Activated T-helper 17 cell treated with anti-CD3 and anti-CD28 coated beads, Interleukin-2, amount 50 U/mL, for 72 hours (primary cell): ENCODE data around the gene CCDC63. TPM values are rescaled to one million over a fixed set of nuclear protein-coding genes. Genes with fewer than 3 reads are reported as not detected.

Source experiments
- ATAC-seq: fragments of 150-1000 bp; cut with Tn5 transposase; replicated peaks from 2 replicates; pipeline ENCODE4 v1.10.0; 2021; ENCODE audit warnings: mild to moderate bottlenecking, moderate library complexity
- H3K27ac Mint-ChIP-seq: one replicate; pipeline ENCODE4 v1.8.0; 2022; ENCODE audit warnings: mixed read lengths
- H3K27me3 Mint-ChIP-seq: one replicate; pipeline ENCODE4 v1.8.0; 2022; ENCODE audit warnings: mixed read lengths
- H3K36me3 Mint-ChIP-seq: one replicate; pipeline ENCODE4 v1.8.0; 2022; ENCODE audit warnings: low read depth, mild to moderate bottlenecking, mixed read lengths
- H3K4me1 Mint-ChIP-seq: one replicate; pipeline ENCODE4 v1.8.0; 2022; ENCODE audit warnings: mixed read lengths
- H3K4me3 Mint-ChIP-seq: one replicate; pipeline ENCODE4 v1.8.0; 2022; ENCODE audit warnings: mild to moderate bottlenecking, mixed read lengths
- H3K9me3 Mint-ChIP-seq: one replicate; pipeline ENCODE4 v1.8.0; 2022; ENCODE audit warnings: mixed read lengths
- total RNA-seq, 2 donors: library from RNA; stranded (reverse); gene quantifications; one replicate each; pipeline ENCODE4 v1.2.3, GENCODE V29; 2022

CCDC63 gene
- total RNA-seq, 2 donors from 2014 or later = not detected

- Mint-ChIP-seq H3K9me3 (no peaks in the 10 kb centered on the region), H3K27ac (no peak overlapping the region), H3K4me3 (no peak overlapping the region), H3K27me3 (peaks cover 4% of the 10 kb centered on the region), H3K36me3 (no peaks in the 10 kb centered on the region), H3K4me1 (no peaks in the 10 kb centered on the region)
- no peak for ATAC-seq
Observed at GRCh38 chr12:110913119-110914056, 66.6 kb downstream of the CCDC63 start.

GRCh38 chr12:110916295-110916875, 69.6 kb downstream of the CCDC63 start:
- Mint-ChIP-seq H3K27me3 (peaks cover 11% of the 10 kb centered on the region), H3K4me1 (no peaks in the 10 kb centered on the region), H3K9me3 (no peaks in the 10 kb centered on the region), H3K27ac (no peak overlapping the region), H3K36me3 (no peaks in the 10 kb centered on the region), H3K4me3 (no peak overlapping the region)
- ATAC-seq = no peak

GRCh38 chr12:110917467-110917866, 70.7 kb downstream of the CCDC63 start:
- no peaks in the 10 kb centered on the region for H3K4me1 Mint-ChIP-seq
- H3K4me3 Mint-ChIP-seq = no peak overlapping the region
- H3K36me3 Mint-ChIP-seq = no peaks in the 10 kb centered on the region
- ATAC-seq = no peak
- H3K27me3 Mint-ChIP-seq = peaks cover 15% of the 10 kb centered on the region
- no peaks in the 10 kb centered on the region for H3K9me3 Mint-ChIP-seq
- H3K27ac Mint-ChIP-seq = no peak overlapping the region

GRCh38 chr12:110917961-110918360, 71.2 kb downstream of the CCDC63 start:
- H3K9me3 Mint-ChIP-seq = no peaks in the 10 kb centered on the region
- peaks cover 17% of the 10 kb centered on the region for H3K27me3 Mint-ChIP-seq
- no peak overlapping the region for H3K27ac Mint-ChIP-seq
- no peaks in the 10 kb centered on the region for H3K4me1 Mint-ChIP-seq
- no peak for ATAC-seq
- no peak overlapping the region for H3K4me3 Mint-ChIP-seq
- no peaks in the 10 kb centered on the region for H3K36me3 Mint-ChIP-seq

GRCh38 chr12:110919720-110920119, 72.9 kb downstream of the CCDC63 start:
- Mint-ChIP-seq H3K4me3 (no peak overlapping the region), H3K4me1 (no peaks in the 10 kb centered on the region), H3K27me3 (peaks cover 17% of the 10 kb centered on the region), H3K9me3 (no peaks in the 10 kb centered on the region), H3K27ac (no peak overlapping the region), H3K36me3 (no peaks in the 10 kb centered on the region)
- ATAC-seq = no peak

- no peak for ATAC-seq
- Mint-ChIP-seq H3K9me3 (no peaks in the 10 kb centered on the region), H3K27ac (no peak within 1 kb of the TSS), H3K27me3 (peaks cover 17% of the 10 kb centered on the region), H3K36me3 (no peaks in the 10 kb centered on the region), H3K4me3 (no peak within 1 kb of the TSS), H3K4me1 (no peaks in the 10 kb centered on the region)
Observed at GRCh38 chr12:110920324-110920910, 73.6 kb downstream of the CCDC63 start, which contains the start of gene MYL2. MYL2 (minus strand) TSS chr12:110920579; CDS start chr12:110920529, 50 bp downstream.

GRCh38 chr12:110921262-110921661, 74.5 kb downstream of the CCDC63 start:
- no peak for ATAC-seq
- Mint-ChIP-seq H3K27me3 (peaks cover 16% of the 10 kb centered on the region), H3K27ac (no peak overlapping the region), H3K4me1 (no peaks in the 10 kb centered on the region), H3K9me3 (no peaks in the 10 kb centered on the region), H3K36me3 (no peaks in the 10 kb centered on the region), H3K4me3 (no peak overlapping the region)

- Mint-ChIP-seq H3K4me3 (no peak overlapping the region), H3K27me3 (peaks cover 13% of the 10 kb centered on the region), H3K4me1 (no peaks in the 10 kb centered on the region), H3K36me3 (no peaks in the 10 kb centered on the region), H3K27ac (no peak overlapping the region), H3K9me3 (no peaks in the 10 kb centered on the region)
- no peak for ATAC-seq
Observed at GRCh38 chr12:110922652-110923051, 75.9 kb downstream of the CCDC63 start.

GRCh38 chr12:110923192-110923591, 76.4 kb downstream of the CCDC63 start:
- Mint-ChIP-seq H3K27ac (no peak overlapping the region), H3K9me3 (no peaks in the 10 kb centered on the region), H3K4me3 (no peak overlapping the region), H3K27me3 (peaks cover 13% of the 10 kb centered on the region), H3K36me3 (no peaks in the 10 kb centered on the region), H3K4me1 (no peaks in the 10 kb centered on the region)
- no peak for ATAC-seq

GRCh38 chr12:110923692-110924334, 77.0 kb downstream of the CCDC63 start:
- H3K9me3 Mint-ChIP-seq = no peaks in the 10 kb centered on the region
- H3K27ac Mint-ChIP-seq = no peak overlapping the region
- H3K4me1 Mint-ChIP-seq = no peaks in the 10 kb centered on the region
- no peak for ATAC-seq
- no peak overlapping the region for H3K4me3 Mint-ChIP-seq
- H3K36me3 Mint-ChIP-seq = no peaks in the 10 kb centered on the region
- peaks cover 13% of the 10 kb centered on the region for H3K27me3 Mint-ChIP-seq

GRCh38 chr12:110927546-110927945, 80.8 kb downstream of the CCDC63 start:
- H3K27me3 Mint-ChIP-seq = peaks cover 1% of the 10 kb centered on the region
- no peaks in the 10 kb centered on the region for H3K36me3 Mint-ChIP-seq
- H3K4me3 Mint-ChIP-seq = no peak overlapping the region
- no peaks in the 10 kb centered on the region for H3K9me3 Mint-ChIP-seq
- no peaks in the 10 kb centered on the region for H3K4me1 Mint-ChIP-seq
- H3K27ac Mint-ChIP-seq = no peak overlapping the region
- no peak for ATAC-seq

- Mint-ChIP-seq H3K36me3 (no peaks in the 10 kb centered on the region), H3K9me3 (no peaks in the 10 kb centered on the region), H3K4me1 (no peaks in the 10 kb centered on the region), H3K4me3 (no peak overlapping the region), H3K27ac (no peak overlapping the region), H3K27me3 (peaks cover 3% of the 10 kb centered on the region)
- no peak for ATAC-seq
Observed at GRCh38 chr12:110928700-110929099, 81.9 kb downstream of the CCDC63 start.

- no peaks in the 10 kb centered on the region for H3K4me1 Mint-ChIP-seq
- H3K9me3 Mint-ChIP-seq = no peaks in the 10 kb centered on the region
- no peak overlapping the region for H3K4me3 Mint-ChIP-seq
- no peak for ATAC-seq
- peaks cover 9% of the 10 kb centered on the region for H3K27me3 Mint-ChIP-seq
- no peaks in the 10 kb centered on the region for H3K36me3 Mint-ChIP-seq
- H3K27ac Mint-ChIP-seq = no peak overlapping the region
Observed at GRCh38 chr12:110929818-110930217, 83.0 kb downstream of the CCDC63 start.
